ENCODE results near the gene ATP2B2.

DNA sequence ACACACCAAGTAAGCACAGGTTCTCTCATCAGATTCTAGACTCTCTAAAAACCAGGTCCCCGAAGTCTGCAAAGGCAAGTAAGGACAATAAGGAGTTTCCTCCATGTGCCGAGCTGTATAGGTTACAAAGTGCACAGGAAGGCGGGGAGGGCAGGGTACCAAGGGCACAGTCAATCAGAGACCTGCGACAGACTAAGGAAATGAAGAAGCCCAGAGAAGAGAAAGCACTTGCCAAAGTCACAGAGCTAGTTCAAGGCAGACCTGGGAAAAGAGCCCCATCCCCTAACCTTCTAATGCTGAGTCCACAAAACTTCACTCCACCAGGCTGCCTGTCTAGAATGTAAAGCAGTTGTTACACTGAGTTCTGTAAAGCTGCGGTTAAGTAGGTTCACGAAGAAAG lies 186.1 kb downstream of the ATP2B2 start:
- TF ChIP-seq, protein P1, sequence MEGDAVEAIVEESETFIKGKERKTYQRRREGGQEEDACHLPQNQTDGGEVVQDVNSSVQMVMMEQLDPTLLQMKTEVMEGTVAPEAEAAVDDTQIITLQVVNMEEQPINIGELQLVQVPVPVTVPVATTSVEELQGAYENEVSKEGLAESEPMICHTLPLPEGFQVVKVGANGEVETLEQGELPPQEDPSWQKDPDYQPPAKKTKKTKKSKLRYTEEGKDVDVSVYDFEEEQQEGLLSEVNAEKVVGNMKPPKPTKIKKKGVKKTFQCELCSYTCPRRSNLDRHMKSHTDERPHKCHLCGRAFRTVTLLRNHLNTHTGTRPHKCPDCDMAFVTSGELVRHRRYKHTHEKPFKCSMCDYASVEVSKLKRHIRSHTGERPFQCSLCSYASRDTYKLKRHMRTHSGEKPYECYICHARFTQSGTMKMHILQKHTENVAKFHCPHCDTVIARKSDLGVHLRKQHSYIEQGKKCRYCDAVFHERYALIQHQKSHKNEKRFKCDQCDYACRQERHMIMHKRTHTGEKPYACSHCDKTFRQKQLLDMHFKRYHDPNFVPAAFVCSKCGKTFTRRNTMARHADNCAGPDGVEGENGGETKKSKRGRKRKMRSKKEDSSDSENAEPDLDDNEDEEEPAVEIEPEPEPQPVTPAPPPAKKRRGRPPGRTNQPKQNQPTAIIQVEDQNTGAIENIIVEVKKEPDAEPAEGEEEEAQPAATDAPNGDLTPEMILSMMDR (IDR thresholded peaks at IDR 0.05; ENCODE audit: poor library complexity) = no peak
- TF ChIP-seq EZH2 (IDR thresholded peaks at IDR 0.05; ENCODE audit: borderline replicate concordance) (no peak), EZH2phosphoT487 (IDR thresholded peaks at IDR 0.05; ENCODE audit: low read depth, severe bottlenecking, unreplicated experiment) (no peak)
